ENCODE data around the gene MITF.

DNA sequence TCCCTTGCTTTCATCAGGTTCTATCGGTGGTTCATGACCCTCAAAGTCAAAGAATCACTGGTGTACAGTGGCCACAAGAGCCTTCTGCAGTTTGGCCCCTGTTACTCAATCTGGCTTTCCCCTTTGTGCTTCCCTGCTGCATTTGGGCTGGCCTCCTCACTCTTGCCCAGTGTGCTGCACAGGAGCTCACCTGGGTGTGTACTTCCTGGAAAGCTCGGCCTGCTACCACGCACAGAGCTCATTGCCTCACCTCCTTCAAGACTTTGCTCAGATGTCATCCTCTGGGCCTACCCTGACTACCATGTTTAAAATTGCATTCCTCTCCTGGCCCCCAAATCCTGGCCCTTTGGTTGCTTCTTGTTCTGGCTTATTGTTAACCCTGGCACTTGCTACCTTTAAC is 90.9 kb downstream of the MITF start:
- no peak for TF ChIP-seq POLR2A (IDR thresholded peaks at IDR 0.05; ENCODE audit: low read depth, low read length)
- TF ChIP-seq, protein P1, sequence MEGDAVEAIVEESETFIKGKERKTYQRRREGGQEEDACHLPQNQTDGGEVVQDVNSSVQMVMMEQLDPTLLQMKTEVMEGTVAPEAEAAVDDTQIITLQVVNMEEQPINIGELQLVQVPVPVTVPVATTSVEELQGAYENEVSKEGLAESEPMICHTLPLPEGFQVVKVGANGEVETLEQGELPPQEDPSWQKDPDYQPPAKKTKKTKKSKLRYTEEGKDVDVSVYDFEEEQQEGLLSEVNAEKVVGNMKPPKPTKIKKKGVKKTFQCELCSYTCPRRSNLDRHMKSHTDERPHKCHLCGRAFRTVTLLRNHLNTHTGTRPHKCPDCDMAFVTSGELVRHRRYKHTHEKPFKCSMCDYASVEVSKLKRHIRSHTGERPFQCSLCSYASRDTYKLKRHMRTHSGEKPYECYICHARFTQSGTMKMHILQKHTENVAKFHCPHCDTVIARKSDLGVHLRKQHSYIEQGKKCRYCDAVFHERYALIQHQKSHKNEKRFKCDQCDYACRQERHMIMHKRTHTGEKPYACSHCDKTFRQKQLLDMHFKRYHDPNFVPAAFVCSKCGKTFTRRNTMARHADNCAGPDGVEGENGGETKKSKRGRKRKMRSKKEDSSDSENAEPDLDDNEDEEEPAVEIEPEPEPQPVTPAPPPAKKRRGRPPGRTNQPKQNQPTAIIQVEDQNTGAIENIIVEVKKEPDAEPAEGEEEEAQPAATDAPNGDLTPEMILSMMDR (conservative IDR thresholded peaks at IDR 0.05; ENCODE audit: low read depth, low read length), result no peak
- no peak for TF ChIP-seq RAD21 (IDR thresholded peaks at IDR 0.05; ENCODE audit: low read length)
- no peak for TF ChIP-seq CHD1 (IDR thresholded peaks at IDR 0.05; ENCODE audit: low read depth, low read length)
- TF ChIP-seq BHLHE40 (IDR thresholded peaks at IDR 0.05; ENCODE audit: low read depth, low read length), result no peak
- no peak for TF ChIP-seq MAZ (IDR thresholded peaks at IDR 0.05; ENCODE audit: borderline replicate concordance, low read depth, low read length)

Measured in IMR-90 (cell line).